ENCODE measurements around the gene EMC6. TPM values are rescaled to one million over a fixed set of nuclear protein-coding genes. Genes with fewer than 3 reads are reported as not detected.
A peak's percentile ranks its signal among the peaks of the same experiment; 100 is the strongest.

Gene EMC6
- total and polyA plus RNA-seq, 2 of the 13 experiments (the other 11 are each of a cell fraction or from before 2014, with no cell fraction given), result 45.1 to 47.7 TPM

DNA sequence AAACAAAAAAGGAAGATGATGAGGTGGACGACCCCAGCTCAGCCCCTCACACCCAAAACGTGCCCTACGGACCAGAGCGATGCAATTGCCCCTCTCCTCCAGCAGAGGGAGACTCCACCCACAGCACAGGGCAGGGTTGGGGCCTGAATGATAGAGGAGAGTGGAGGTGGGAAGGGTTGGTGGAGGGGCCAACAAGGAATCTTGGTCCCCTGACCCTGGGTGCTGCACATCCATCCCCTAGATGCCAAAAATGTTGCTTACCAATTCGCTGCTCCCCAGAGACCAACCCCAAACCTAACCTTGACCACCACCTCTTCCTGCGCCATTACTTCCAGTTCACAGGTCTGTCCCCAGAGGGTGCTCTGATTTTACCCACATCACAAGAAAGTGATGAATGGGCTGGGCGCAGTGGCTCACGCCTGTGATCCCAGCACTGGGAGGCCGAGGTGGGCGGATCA, 14.5 kb downstream of the EMC6 start (continued):
- TF ChIP-seq PAX8 (CRISPR knock-in tag; IDR thresholded peaks at IDR 0.05; ENCODE audit: borderline replicate concordance), result no peak
- TF ChIP-seq XRCC5 (optimal IDR thresholded peaks at IDR 0.05; ENCODE audit: low read length), result peak; percentile 27
- no peak for TF ChIP-seq RFX3 (CRISPR knock-in tag; IDR thresholded peaks at IDR 0.05)
- no peak for TF ChIP-seq ZNF234 (CRISPR knock-in tag; conservative IDR thresholded peaks at IDR 0.05)
- peak; percentile 47; the same call in 1 of the 2 replicates for TF ChIP-seq SMC3 (IDR thresholded peaks at IDR 0.05; ENCODE audit: low read length)
- TF ChIP-seq, protein P1, sequence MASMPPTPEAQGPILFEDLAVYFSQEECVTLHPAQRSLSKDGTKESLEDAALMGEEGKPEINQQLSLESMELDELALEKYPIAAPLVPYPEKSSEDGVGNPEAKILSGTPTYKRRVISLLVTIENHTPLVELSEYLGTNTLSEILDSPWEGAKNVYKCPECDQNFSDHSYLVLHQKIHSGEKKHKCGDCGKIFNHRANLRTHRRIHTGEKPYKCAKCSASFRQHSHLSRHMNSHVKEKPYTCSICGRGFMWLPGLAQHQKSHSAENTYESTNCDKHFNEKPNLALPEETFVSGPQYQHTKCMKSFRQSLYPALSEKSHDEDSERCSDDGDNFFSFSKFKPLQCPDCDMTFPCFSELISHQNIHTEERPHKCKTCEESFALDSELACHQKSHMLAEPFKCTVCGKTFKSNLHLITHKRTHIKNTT (CRISPR knock-in tag; IDR thresholded peaks at IDR 0.05), result no peak
- TF ChIP-seq SRSF1 (optimal IDR thresholded peaks at IDR 0.05; ENCODE audit: low read depth, low read length), result no peak
- no peak for TF ChIP-seq THAP11 (CRISPR knock-in tag; IDR thresholded peaks at IDR 0.05)
- no peak for TF ChIP-seq ZNF674 (CRISPR knock-in tag; IDR thresholded peaks at IDR 0.05; ENCODE audit: low read depth)
- TF ChIP-seq IRX3 (CRISPR knock-in tag; IDR thresholded peaks at IDR 0.05; ENCODE audit: borderline replicate concordance, low read depth), result no peak
- TF ChIP-seq, protein P2, sequence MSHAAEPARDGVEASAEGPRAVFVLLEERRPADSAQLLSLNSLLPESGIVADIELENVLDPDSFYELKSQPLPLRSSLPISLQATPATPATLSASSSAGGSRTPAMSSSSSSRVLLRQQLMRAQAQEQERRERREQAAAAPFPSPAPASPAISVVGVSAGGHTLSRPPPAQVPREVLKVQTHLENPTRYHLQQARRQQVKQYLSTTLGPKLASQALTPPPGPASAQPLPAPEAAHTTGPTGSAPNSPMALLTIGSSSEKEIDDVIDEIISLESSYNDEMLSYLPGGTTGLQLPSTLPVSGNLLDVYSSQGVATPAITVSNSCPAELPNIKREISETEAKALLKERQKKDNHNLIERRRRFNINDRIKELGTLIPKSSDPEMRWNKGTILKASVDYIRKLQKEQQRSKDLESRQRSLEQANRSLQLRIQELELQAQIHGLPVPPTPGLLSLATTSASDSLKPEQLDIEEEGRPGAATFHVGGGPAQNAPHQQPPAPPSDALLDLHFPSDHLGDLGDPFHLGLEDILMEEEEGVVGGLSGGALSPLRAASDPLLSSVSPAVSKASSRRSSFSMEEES (CRISPR knock-in tag; IDR thresholded peaks at IDR 0.05), result no peak
- TF ChIP-seq, protein P3, sequence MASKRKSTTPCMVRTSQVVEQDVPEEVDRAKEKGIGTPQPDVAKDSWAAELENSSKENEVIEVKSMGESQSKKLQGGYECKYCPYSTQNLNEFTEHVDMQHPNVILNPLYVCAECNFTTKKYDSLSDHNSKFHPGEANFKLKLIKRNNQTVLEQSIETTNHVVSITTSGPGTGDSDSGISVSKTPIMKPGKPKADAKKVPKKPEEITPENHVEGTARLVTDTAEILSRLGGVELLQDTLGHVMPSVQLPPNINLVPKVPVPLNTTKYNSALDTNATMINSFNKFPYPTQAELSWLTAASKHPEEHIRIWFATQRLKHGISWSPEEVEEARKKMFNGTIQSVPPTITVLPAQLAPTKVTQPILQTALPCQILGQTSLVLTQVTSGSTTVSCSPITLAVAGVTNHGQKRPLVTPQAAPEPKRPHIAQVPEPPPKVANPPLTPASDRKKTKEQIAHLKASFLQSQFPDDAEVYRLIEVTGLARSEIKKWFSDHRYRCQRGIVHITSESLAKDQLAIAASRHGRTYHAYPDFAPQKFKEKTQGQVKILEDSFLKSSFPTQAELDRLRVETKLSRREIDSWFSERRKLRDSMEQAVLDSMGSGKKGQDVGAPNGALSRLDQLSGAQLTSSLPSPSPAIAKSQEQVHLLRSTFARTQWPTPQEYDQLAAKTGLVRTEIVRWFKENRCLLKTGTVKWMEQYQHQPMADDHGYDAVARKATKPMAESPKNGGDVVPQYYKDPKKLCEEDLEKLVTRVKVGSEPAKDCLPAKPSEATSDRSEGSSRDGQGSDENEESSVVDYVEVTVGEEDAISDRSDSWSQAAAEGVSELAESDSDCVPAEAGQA (IDR thresholded peaks at IDR 0.05; ENCODE audit: low read depth), result no peak
- TF ChIP-seq, protein P3 (CRISPR knock-in tag; IDR thresholded peaks at IDR 0.05; ENCODE audit: borderline replicate concordance), result no peak
- TF ChIP-seq NRL (CRISPR knock-in tag; IDR thresholded peaks at IDR 0.05; ENCODE audit: borderline replicate concordance), result no peak

All from HepG2 (cell line).